ENCODE measurements around the gene OGFR. TPM values are rescaled to one million over a fixed set of nuclear protein-coding genes. Genes with fewer than 3 reads are reported as not detected.

Gene OGFR
- total and polyA plus RNA-seq, 2 donors (not counting 3 experiments of a cell fraction or from before 2014, with no cell fraction given), result 30.8 to 44.0 TPM

- Histone ChIP-seq H3K27me3 (ENCODE audit: control insufficient read depth in 2 of 2, insufficient read depth in 2 of 2, low read length in 2 of 2) (no peaks in the 10 kb centered on the region), H3K4me1 (ENCODE audit: control insufficient read depth, extremely low read depth, insufficient read depth, low read length) (peaks cover 11% of the 10 kb centered on the region), H3K79me2 (ENCODE audit: control insufficient read depth, insufficient read depth, low read length) (peaks cover 23% of the 10 kb centered on the region), H3K9me1 (replicated peaks; ENCODE audit: control insufficient read depth, extremely low read depth, insufficient read depth, low read length) (no peaks in the 10 kb centered on the region), H3K36me3 (ENCODE audit: control insufficient read depth in 2 of 2, extremely low read depth in 1 of 2, insufficient read depth in 2 of 2, low read length in 2 of 2) (peaks cover 9 to 31% of the 10 kb centered on the region in 2 experiments), H4K20me1 (replicated peaks; ENCODE audit: control insufficient read depth, extremely low read depth, insufficient read depth, low read length) (no peaks in the 10 kb centered on the region), H3K4me2 (ENCODE audit: insufficient read depth, low read length) (no peak overlapping the region), H3K27ac (ENCODE audit: insufficient read depth, low read depth, low read length) (no peak overlapping the region), H3K9ac (replicated peaks; ENCODE audit: extremely low read depth, insufficient read depth, low read length) (no peak overlapping the region), H2AFZ (ENCODE audit: low read depth, low read length) (no peak overlapping the region), H3K9me3 (replicated peaks; ENCODE audit: control insufficient read depth, insufficient read depth, low read length) (no peaks in the 10 kb centered on the region), H3K4me3 (replicated peaks in 1 of 3; ENCODE audit: insufficient read depth in 1 of 3, low read depth in 1 of 3, low read length in 3 of 3) (no peak overlapping the region)
- dilution Hi-C loops (cut with MboI; ENCODE audit: extremely low pct_ligation_motif_present, low sequenced_read_pairs), result no loop called here
- FAIRE-seq (no peak), DNase-seq (ENCODE audit: low read depth, low spot score) (no peak)
- ChIA-PET CTCF (interaction anchor here (0.6 to 2.2 kb wide), 19 partner anchors 9 to 397 kb away, joined by 3 to 22 read pairs (median 4); partner anchors contain the start of genes COL9A3, MRGBP and NTSR1), POLR2A (no interaction called here)
- TF ChIP-seq EZH2 (IDR thresholded peaks at IDR 0.05; ENCODE audit: borderline replicate concordance, low read depth, low read length, severe bottlenecking) (no peak), JUN (IDR thresholded peaks at IDR 0.05; ENCODE audit: borderline replicate concordance, insufficient read depth, insufficient read length, low read depth) (no peak), GATA2 (IDR thresholded peaks at IDR 0.05; ENCODE audit: insufficient read depth, insufficient read length, low read depth, low read length) (no peak), POLR2AphosphoS5 (IDR thresholded peaks at IDR 0.05; ENCODE audit: insufficient read depth, low read depth, low read length) (no peak), POLR2A (IDR thresholded peaks at IDR 0.05; ENCODE audit: low read depth, low read length) (no peak), MAX (IDR thresholded peaks at IDR 0.05; ENCODE audit: insufficient read depth, insufficient read length) (no peak), FOS (IDR thresholded peaks at IDR 0.05; ENCODE audit: borderline replicate concordance, insufficient read depth, low read length) (no peak), MYC (IDR thresholded peaks at IDR 0.05; ENCODE audit: low read depth, low read length) (no peak)
- intact Hi-C loops (cut with micrococcal nuclease), result loop anchor here (1.0 to 10.0 kb wide), 5 partner anchors 16 to 423 kb away; partner anchors contain the start of gene RPS21
- BruUV-seq (replicated peaks), result no TSS peak
Measured at GRCh38 chr20:62807444-62808210, 3.0 kb downstream of the OGFR start.
